Measurements from ENCODE around the gene TICAM1. TPM values are rescaled to one million over a fixed set of nuclear protein-coding genes. Genes with fewer than 3 reads are reported as not detected.

Gene TICAM1
- total and polyA plus RNA-seq, 2 of the 13 experiments (the other 11 are each of a cell fraction or from before 2014, with no cell fraction given): 0.33 to 0.95 TPM

- TF ChIP-seq ZBTB34 (CRISPR knock-in tag; IDR thresholded peaks at IDR 0.05) (no peak), E2F5 (CRISPR knock-in tag; conservative IDR thresholded peaks at IDR 0.05) (no peak), CTCF (CRISPR knock-in tag; IDR thresholded peaks at IDR 0.05) (peak; percentile 98), MXI1 (IDR thresholded peaks at IDR 0.05; ENCODE audit: borderline replicate concordance, low read depth, low read length) (peak; percentile 60; the same call in 1 of the 3 replicates), ZSCAN9 (CRISPR knock-in tag; IDR thresholded peaks at IDR 0.05; ENCODE audit: borderline replicate concordance) (no peak), ELF3 (CRISPR knock-in tag; IDR thresholded peaks at IDR 0.05) (peak; percentile 70), GZF1 (CRISPR knock-in tag; IDR thresholded peaks at IDR 0.05) (no peak), GATAD1 (CRISPR knock-in tag; IDR thresholded peaks at IDR 0.05) (no peak; the same call in 1 of the 2 replicates), NBN (conservative IDR thresholded peaks at IDR 0.05) (no peak), THAP7 (CRISPR knock-in tag; IDR thresholded peaks at IDR 0.05) (no peak), HBP1 (CRISPR knock-in tag; IDR thresholded peaks at IDR 0.05; ENCODE audit: low read depth) (0 out of 2 replicates have a peak, but pooled peaks have one; percentile 42), MIXL1 (CRISPR knock-in tag; IDR thresholded peaks at IDR 0.05) (no peak), HNRNPH1 (optimal IDR thresholded peaks at IDR 0.05; ENCODE audit: low read depth, low read length) (no peak), SMAD9 (CRISPR knock-in tag; IDR thresholded peaks at IDR 0.05) (no peak), ZNF562 (CRISPR knock-in tag; IDR thresholded peaks at IDR 0.05; ENCODE audit: borderline replicate concordance) (no peak), ZNF280B (CRISPR knock-in tag; IDR thresholded peaks at IDR 0.05; ENCODE audit: borderline replicate concordance) (no peak; the same call in 1 of the 2 replicates), DMAP1 (CRISPR knock-in tag; IDR thresholded peaks at IDR 0.05) (0 out of 2 replicates have a peak, but pooled peaks have one; percentile 43), ZNF234 (CRISPR knock-in tag; conservative IDR thresholded peaks at IDR 0.05) (0 out of 2 replicates have a peak, but pooled peaks have one; percentile 19), CBX2 (IDR thresholded peaks at IDR 0.05; ENCODE audit: low read depth, low read length) (no peak), CBX2 (CRISPR knock-in tag; IDR thresholded peaks at IDR 0.05; ENCODE audit: low read depth) (no peak), ZBTB37 (CRISPR knock-in tag; IDR thresholded peaks at IDR 0.05) (no peak)
These were observed 20.2 kb upstream of the TICAM1 start (continued) for GRCh38 chr19:4851551-4852290.

Data from HepG2 (cell line).